Keratinocyte (primary cell): ENCODE data around the gene DPF3.

Source experiments
- EZH2 ChIP-seq: IDR thresholded peaks from one replicate; pipeline ENCODE4 v1.6.1; 2012; ENCODE audit warnings: inconsistent platforms, mild to moderate bottlenecking, low read length, moderate library complexity
- TF ChIP-seq, protein P1 (sequence below), 3 experiments: IDR thresholded peaks in 1 of 3; conservative IDR thresholded peaks in 1 of 3; optimal IDR thresholded peaks in 1 of 3; 2 replicates in 2 of 3; 3 replicates in 1 of 3; pipeline versions ENCODE3 to v1.5.1; 2011; ENCODE audit warnings: low read length in 3 of 3, mild to moderate bottlenecking in 3 of 3, moderate library complexity in 2 of 3, control low read depth in 1 of 3, inconsistent platforms in 1 of 3; ENCODE audit not compliant: insufficient read depth in 2 of 3; ENCODE audit errors: extremely low read depth in 1 of 3

DNA sequence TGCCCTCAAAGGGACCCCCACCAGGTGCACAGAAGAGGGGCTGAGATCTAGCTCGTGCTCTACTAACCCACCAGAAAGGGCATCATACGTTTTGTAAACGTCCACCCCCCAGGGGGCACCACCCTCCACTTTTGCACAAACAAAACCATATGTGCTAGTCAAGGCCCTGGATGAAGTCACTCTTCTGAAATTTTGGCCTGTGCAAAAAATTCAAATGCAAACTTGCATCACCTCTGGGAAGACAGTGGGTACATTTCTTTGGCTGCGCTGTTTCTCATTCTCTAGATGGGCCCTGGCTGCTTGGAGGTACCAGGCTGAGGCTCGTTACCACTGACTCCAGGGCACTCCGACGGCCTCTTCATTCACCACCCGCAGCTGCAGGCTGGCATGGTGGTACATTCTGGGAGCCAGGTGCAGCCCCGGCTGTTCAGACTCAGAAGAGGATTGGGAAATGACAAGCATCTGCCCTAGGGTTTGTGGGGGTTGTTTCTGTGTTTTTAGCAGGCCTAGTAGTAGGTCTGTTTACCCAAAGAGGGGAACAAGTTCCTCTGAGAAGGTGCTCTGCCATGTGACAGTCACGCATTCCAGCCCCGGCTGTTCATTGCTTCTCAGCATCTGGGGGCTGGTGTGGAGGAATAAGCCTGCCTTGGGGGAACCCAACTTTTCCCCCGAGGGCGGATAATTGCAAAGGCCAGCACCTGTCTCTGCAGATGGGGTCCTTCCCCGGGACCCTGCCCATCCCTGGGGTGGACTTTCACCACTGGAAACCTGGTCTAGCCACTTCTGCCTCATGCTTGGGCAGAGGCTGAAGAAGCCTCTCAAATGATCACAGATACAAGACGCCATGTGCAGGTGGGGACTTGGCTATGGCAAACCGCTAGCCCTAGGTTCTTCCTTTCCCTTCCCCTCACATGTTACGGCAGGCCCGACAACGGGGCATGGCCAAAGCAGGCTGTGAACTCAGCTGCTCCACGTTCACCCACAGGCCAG, 147.6 kb downstream of the DPF3 start:
- TF ChIP-seq, protein P1, sequence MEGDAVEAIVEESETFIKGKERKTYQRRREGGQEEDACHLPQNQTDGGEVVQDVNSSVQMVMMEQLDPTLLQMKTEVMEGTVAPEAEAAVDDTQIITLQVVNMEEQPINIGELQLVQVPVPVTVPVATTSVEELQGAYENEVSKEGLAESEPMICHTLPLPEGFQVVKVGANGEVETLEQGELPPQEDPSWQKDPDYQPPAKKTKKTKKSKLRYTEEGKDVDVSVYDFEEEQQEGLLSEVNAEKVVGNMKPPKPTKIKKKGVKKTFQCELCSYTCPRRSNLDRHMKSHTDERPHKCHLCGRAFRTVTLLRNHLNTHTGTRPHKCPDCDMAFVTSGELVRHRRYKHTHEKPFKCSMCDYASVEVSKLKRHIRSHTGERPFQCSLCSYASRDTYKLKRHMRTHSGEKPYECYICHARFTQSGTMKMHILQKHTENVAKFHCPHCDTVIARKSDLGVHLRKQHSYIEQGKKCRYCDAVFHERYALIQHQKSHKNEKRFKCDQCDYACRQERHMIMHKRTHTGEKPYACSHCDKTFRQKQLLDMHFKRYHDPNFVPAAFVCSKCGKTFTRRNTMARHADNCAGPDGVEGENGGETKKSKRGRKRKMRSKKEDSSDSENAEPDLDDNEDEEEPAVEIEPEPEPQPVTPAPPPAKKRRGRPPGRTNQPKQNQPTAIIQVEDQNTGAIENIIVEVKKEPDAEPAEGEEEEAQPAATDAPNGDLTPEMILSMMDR (optimal IDR thresholded peaks at IDR 0.05 in 1 of 3, IDR thresholded peaks at IDR 0.05 in 1 of 3, conservative IDR thresholded peaks at IDR 0.05 in 1 of 3; ENCODE audit: extremely low read depth in 1 of 3, insufficient read depth in 2 of 3, low read length in 3 of 3), result peak in 1 of 3 experiments; percentile 11
- TF ChIP-seq EZH2, result no peak
